Suprapubic skin (tissue), 4 donors: ENCODE results near the gene NYAP2.

Experiments
- EP300 ChIP-seq: sonication (generic); formaldehyde crosslinking; IDR thresholded peaks from one replicate; pipeline ENCODE4 v1.6.1; 2017; ENCODE audit warnings: antibody characterized with exemption
- POLR2A ChIP-seq, 2 donors: fragments of 450-650 bp; IDR thresholded peaks; one replicate each; pipeline ENCODE4 v1.6.1; 2017; ENCODE audit warnings: antibody characterized with exemption in 2 of 2, mild to moderate bottlenecking in 2 of 2, moderate library complexity in 2 of 2
- POLR2AphosphoS5 ChIP-seq, 3 donors: sonication (generic); formaldehyde crosslinking; IDR thresholded peaks; one replicate each; pipeline ENCODE4 v1.6.1; 2017; ENCODE audit warnings: antibody characterized with exemption in 3 of 3
- TF ChIP-seq, protein P1 (sequence below), 2 donors: fragments of 200-600 bp in 1 of 2; fragments of 450-650 bp in 1 of 2; sonication (generic) in 1 of 2; IDR thresholded peaks; one replicate each; pipeline ENCODE4 v1.5.1; 2016 to 2019; ENCODE audit warnings: antibody characterized with exemption in 2 of 2, mild to moderate bottlenecking in 1 of 2, moderate library complexity in 1 of 2

DNA sequence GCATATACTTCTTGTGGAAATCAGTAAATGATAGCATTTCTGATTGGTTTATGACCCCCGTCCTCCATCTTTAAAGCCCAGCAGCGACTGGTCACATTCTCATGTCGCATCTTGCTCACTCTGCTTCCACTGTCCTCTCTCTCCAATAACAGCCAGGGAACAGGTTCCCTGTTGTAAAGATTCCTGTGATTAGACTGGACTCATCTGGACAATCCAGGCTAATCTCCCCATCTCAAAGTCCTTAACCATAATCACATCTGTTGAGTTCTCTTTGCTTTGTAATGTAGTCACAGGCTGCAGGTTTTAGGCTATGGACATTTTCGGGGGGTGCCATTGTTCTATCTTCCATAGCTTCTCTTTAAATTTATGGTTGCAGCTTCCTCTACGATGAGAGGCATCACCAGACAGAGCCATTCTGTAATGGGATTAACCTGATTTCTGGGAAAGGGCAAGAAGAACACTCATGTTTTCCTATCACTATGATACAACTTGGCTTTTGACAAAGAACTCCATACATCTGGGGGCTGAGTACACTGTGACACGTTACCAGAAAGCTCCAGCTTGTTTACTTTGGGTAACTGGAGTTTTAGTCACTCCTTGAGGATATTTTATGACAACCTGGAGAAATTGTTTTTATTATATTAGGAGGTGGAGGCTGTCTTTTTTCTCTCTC, 159.0 kb downstream of the NYAP2 start:
- no peak for TF ChIP-seq EP300
- TF ChIP-seq POLR2A (IDR thresholded peaks at IDR 0.05) = no peak
- TF ChIP-seq, protein P1, sequence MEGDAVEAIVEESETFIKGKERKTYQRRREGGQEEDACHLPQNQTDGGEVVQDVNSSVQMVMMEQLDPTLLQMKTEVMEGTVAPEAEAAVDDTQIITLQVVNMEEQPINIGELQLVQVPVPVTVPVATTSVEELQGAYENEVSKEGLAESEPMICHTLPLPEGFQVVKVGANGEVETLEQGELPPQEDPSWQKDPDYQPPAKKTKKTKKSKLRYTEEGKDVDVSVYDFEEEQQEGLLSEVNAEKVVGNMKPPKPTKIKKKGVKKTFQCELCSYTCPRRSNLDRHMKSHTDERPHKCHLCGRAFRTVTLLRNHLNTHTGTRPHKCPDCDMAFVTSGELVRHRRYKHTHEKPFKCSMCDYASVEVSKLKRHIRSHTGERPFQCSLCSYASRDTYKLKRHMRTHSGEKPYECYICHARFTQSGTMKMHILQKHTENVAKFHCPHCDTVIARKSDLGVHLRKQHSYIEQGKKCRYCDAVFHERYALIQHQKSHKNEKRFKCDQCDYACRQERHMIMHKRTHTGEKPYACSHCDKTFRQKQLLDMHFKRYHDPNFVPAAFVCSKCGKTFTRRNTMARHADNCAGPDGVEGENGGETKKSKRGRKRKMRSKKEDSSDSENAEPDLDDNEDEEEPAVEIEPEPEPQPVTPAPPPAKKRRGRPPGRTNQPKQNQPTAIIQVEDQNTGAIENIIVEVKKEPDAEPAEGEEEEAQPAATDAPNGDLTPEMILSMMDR (IDR thresholded peaks at IDR 0.05) = no peak
- no peak for TF ChIP-seq POLR2AphosphoS5 (IDR thresholded peaks at IDR 0.05)
